Osteocyte (in vitro differentiated cells): ENCODE data around the gene HDAC4. TPM values are rescaled to one million over a fixed set of nuclear protein-coding genes. Genes with fewer than 3 reads are reported as not detected.

Source experiments
- DNase-seq: peaks from one replicate; pipeline ENCODE4 v3.0.0; 2021; ENCODE audit warnings: mixed read lengths; ENCODE audit not compliant: unreplicated experiment; ENCODE audit errors: extremely low spot score
- H3K27ac Mint-ChIP-seq: one replicate; pipeline ENCODE4 v1.8.0; 2021; ENCODE audit warnings: mild to moderate bottlenecking, mixed read lengths; ENCODE audit not compliant: unreplicated experiment
- H3K27me3 Mint-ChIP-seq: one replicate; pipeline ENCODE4 v1.8.0; 2021; ENCODE audit warnings: mixed read lengths; ENCODE audit not compliant: unreplicated experiment
- H3K36me3 Mint-ChIP-seq: one replicate; pipeline ENCODE4 v1.8.0; 2021; ENCODE audit warnings: mixed read lengths; ENCODE audit not compliant: unreplicated experiment
- H3K4me1 Mint-ChIP-seq: one replicate; pipeline ENCODE4 v1.8.0; 2021; ENCODE audit warnings: mixed read lengths; ENCODE audit not compliant: unreplicated experiment
- H3K4me3 Mint-ChIP-seq: one replicate; pipeline ENCODE4 v1.8.0; 2021; ENCODE audit warnings: mild to moderate bottlenecking, moderate library complexity, mixed read lengths; ENCODE audit not compliant: unreplicated experiment
- H3K9me3 Mint-ChIP-seq: one replicate; pipeline ENCODE4 v1.8.0; 2021; ENCODE audit warnings: mixed read lengths; ENCODE audit not compliant: unreplicated experiment
- total RNA-seq: library from RNA; stranded (reverse); gene quantifications from 2 replicates; pipeline ENCODE4 v1.2.1, GENCODE V29; 2021
- TF ChIP-seq, protein P1 (sequence below): fragments of 200-600 bp; sonication (generic); IDR thresholded peaks from 2 replicates; pipeline ENCODE4 v1.5.0; 2021; ENCODE audit warnings: antibody characterized with exemption, mild to moderate bottlenecking, moderate library complexity

HDAC4 gene
- total RNA-seq, 1 donor from 2014 or later = 30.3 TPM

DNA sequence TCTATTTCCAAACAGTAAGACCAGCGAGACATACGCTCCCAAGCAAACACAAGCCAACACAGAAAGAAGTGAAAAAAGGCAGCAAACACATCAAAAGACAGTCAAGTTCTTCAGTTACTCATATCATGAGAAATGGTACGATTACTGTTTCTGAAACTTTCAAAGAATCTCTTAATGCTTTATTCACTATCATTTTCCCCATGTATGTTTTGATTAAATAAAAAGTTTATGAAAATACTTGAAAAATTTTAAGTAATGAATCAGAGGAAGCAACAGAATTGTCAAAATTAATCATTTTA, 114.9 kb downstream of the HDAC4 start:
- Mint-ChIP-seq H3K36me3 (no peaks in the 10 kb centered on the region), H3K4me3 (no peak overlapping the region), H3K27ac (no peak overlapping the region), H3K9me3 (no peaks in the 10 kb centered on the region), H3K27me3 (no peaks in the 10 kb centered on the region), H3K4me1 (peaks cover 38% of the 10 kb centered on the region)
- TF ChIP-seq, protein P1, sequence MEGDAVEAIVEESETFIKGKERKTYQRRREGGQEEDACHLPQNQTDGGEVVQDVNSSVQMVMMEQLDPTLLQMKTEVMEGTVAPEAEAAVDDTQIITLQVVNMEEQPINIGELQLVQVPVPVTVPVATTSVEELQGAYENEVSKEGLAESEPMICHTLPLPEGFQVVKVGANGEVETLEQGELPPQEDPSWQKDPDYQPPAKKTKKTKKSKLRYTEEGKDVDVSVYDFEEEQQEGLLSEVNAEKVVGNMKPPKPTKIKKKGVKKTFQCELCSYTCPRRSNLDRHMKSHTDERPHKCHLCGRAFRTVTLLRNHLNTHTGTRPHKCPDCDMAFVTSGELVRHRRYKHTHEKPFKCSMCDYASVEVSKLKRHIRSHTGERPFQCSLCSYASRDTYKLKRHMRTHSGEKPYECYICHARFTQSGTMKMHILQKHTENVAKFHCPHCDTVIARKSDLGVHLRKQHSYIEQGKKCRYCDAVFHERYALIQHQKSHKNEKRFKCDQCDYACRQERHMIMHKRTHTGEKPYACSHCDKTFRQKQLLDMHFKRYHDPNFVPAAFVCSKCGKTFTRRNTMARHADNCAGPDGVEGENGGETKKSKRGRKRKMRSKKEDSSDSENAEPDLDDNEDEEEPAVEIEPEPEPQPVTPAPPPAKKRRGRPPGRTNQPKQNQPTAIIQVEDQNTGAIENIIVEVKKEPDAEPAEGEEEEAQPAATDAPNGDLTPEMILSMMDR = no peak
- DNase-seq = no peak

DNA sequence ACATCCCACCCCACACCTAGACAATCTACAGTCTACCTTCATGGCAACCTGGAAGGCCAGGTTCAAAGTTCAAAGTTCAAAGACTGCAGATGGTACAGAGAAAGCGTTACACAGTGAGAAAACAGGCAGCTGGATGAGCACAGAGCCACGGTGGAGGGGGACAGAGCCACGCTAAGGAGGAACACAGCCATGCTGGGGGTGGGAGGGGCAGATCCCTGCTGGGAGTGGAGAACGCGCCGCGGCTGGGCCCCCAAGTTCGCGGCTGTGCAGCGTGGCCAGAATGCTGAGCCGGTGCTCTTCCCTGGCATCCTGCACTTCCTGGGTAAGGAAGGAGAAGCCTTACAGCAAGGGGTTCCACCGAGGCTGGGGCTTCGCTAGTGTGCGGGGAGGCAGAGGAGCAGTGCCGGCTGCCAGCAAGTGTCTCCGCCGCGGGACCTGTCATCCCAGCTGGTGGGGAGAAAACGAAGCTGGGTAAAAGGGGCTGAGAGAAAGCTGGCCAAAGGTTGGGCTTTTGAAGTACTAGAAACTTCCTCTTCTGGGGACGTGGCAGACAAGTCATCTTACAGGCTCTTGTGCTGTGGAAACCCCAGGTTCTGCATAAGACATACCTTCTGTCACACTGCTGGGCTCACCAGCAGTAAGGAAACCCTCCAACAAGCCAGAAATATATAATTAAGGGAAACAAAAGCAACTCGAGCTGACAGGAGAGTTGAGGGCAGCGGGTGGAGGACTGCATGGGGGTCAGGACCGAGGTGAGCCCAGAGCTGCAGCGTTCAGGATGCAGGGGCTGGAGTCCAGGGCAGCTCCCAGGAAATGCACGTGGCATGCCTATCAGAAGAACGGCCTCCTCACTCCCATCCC, 115.5 kb downstream of the HDAC4 start:
- H3K9me3 Mint-ChIP-seq = no peaks in the 10 kb centered on the region
- no peak overlapping the region for H3K27ac Mint-ChIP-seq
- DNase-seq = no peak
- H3K4me3 Mint-ChIP-seq = no peak overlapping the region
- H3K4me1 Mint-ChIP-seq = peaks cover 38% of the 10 kb centered on the region
- no peaks in the 10 kb centered on the region for H3K36me3 Mint-ChIP-seq
- no peaks in the 10 kb centered on the region for H3K27me3 Mint-ChIP-seq
- TF ChIP-seq, protein P1 = no peak

GRCh38 chr2:239283961-239284795, 116.6 kb downstream of the HDAC4 start:
- TF ChIP-seq, protein P1 = no peak
- Mint-ChIP-seq H3K27me3 (no peaks in the 10 kb centered on the region), H3K4me1 (peaks cover 34% of the 10 kb centered on the region), H3K36me3 (no peaks in the 10 kb centered on the region), H3K4me3 (no peak overlapping the region), H3K9me3 (no peaks in the 10 kb centered on the region), H3K27ac (no peak overlapping the region)
- DNase-seq = no peak

- no peak for DNase-seq
- H3K9me3 Mint-ChIP-seq = no peaks in the 10 kb centered on the region
Measured at GRCh38 chr2:239283288-239283945, 117.4 kb downstream of the HDAC4 start.

More at GRCh38 chr2:239283288-239283945, 117.4 kb downstream of the HDAC4 start:
- Mint-ChIP-seq H3K36me3 (no peaks in the 10 kb centered on the region), H3K27ac (no peak overlapping the region), H3K4me1 (peaks cover 33% of the 10 kb centered on the region), H3K4me3 (no peak overlapping the region), H3K27me3 (no peaks in the 10 kb centered on the region)
- TF ChIP-seq, protein P1 = no peak
